Mesenteric fat pad (tissue), 1 donor: Measurements from ENCODE around the gene TAL1. TPM values are rescaled to one million over a fixed set of nuclear protein-coding genes. Genes with fewer than 3 reads are reported as not detected.
A peak's percentile ranks its signal among the peaks of the same experiment; 100 is the strongest.
"Not testable (repeated sequence)": the region's sequence is repeated elsewhere in the genome, so short reads cannot be mapped to it uniquely, and the experiment has no call there.

ENCODE experiments used
- DNase-seq: peaks from one replicate; pipeline ENCODE4 v3.0.0-alpha.2; 2020; ENCODE audit warnings: low spot score
- total RNA-seq: library from RNA; stranded (reverse); fragmentation: NEBNext Ultra II Directional; extraction: Animal tissue kit (Norgen Biotek cat#: 25700); gene quantifications from one replicate; pipeline ENCODE4 v1.2.1, GENCODE V29; 2021
- donor health status: DM: yes; HTN: yes; CAD: no.

Gene TAL1
- total RNA-seq, 1 donor from 2014 or later: 11.0 TPM

DNA sequence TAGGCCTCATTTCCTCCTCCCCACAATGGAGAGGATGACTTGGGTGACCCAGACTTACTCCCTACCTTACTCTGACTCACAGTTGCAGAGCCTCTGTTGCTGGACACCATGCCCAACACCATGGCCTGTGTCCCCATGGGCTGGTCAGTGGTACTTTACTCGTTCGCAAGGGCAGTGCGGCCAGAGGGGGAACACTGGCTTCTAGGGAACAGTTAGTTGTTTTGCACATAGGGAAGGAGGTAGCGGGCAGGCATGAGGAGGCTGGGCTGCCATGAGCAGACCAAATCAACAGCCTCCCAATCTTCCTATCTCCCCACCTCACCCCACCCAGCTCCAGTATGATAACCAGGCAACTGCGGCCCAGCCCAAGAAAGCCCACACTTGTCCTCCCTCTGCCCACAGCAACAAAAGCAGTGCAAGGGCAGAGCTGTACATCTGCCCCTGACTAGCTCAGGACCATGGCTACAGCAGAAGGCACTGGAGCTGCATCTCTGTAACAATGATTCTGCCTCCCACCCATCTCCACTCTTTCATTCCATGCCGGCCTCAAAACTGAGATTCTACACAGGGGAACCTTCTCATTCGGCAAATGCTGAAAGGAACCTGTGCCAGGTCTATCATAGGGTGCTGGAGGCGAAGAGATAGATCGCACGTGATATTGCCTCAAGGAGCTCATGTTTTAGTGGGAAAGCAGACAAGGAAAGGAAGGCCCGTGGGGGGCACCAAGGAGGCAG is 18.6 kb downstream of the TAL1 start:
- no peak for DNase-seq

DNA sequence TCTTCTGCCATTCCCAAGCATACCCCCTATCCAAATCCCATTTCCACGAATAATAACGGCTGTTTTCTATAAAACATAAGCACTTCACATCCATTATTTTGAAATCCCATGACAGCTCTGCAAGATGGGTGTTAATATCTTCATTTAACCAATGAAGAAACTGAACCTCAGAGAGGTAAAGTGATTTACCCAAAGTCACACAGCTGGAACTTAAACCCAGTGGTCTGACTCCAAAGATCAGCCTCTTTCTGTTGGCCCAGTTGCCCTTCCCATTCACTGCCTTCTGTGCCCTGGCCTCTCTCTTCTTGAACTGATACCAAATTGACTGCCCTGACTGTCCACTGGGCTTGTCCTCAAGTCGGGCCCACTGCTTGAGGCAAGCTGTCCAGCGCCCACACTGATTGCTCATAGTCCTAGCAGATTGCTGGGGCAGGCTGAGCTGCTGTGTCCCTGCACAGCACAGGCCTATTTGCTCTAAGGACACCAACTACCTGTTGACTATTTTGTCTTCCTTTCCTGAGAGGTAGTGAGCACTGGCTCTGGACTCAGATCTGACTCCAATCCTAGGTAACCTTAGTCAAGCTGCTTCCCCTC is 19.3 kb downstream of the TAL1 start:
- no peak for DNase-seq

DNA sequence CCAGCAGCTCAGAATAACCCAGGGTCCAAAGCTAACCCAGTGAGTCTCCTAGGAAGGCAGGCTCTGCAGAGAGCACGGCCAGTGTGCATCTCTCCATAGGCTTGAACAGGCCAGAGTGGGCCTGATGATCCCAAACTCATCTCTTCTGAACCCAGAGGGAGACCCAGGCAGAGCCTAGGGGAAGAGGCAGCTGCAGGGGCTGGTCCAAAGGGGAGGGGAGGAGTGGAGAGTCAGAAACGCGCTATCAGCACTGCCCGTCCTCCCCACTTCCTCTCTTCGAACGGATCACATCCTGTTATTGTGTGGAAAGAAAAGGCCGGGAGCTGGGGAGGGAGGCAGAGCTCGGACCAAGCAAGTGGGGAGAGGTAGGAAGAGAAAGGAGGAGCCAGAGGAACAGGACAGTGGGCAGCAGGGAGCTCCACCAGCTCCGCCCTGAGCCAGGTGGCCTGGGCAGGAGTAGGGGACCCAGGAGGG is 20.2 kb downstream of the TAL1 start:
- DNase-seq: no peak

DNA sequence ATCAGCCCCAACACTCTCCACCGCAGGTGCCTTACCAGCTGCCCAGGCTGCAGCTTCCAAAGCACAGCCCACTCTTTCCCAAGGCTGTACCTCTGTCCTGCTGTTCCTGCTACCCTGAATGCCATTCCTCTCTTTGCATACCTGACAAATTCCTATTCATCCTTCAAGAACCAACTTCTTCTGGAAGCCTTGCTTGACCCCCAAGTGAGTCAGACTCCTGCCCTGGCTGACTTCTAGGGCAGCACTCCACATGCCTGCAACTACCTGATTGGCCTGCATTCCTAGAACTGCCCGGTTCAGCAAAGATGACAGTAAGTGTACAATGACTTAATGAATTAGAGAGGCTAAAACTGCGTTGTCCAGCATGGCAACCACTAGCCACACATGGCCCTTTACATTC is 21.4 kb downstream of the TAL1 start:
- DNase-seq: no peak

DNA sequence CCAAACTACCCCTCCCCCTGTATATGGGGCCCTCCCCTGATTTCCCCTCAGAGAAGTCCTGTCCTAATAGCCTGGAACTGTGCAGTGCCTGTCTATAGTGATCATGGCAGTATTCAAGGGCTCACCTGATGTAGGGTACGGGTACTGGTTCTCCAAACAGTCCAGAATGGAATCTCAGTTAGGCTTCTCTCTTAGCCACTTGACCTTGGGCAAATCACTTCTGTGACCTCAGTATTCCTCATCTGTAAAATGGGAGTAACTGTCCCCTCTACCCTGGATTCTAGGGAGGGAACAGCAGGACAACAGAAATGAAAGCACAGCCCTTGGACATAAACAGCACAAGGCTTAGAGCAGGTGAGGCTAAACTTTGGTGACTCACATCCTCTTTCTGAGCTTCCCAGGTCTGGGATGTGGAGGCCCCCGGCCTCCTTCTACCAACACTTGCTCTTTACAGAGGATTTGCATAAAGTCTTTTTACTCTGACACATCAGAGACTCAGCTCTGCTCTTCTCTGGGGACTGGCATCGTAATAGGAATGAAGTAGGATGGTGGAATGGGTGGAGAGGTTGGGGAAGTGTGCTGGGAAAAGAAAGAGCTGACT is 22.2 kb downstream of the TAL1 start:
- no peak for DNase-seq

DNA sequence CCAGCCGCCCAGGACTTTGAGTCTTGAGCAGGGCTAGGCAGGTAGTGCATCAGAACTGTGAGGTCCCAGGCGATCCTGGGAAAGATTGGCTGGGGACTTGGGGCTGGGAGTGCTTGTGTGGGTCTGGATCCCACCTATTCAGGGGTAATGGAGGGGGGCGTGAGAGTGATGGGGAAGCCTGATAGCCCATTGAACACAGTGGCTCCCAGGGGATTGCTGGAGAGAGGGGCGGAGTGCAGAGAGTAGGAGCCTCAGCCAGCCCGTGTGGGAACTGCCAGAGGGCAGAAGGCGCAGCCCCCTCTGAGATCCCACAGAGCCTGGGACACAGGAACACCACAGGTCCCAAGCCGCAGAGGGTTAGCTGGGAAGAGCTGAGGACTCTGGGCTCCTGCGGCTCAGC is 22.9 kb downstream of the TAL1 start:
- DNase-seq: no peak

DNA sequence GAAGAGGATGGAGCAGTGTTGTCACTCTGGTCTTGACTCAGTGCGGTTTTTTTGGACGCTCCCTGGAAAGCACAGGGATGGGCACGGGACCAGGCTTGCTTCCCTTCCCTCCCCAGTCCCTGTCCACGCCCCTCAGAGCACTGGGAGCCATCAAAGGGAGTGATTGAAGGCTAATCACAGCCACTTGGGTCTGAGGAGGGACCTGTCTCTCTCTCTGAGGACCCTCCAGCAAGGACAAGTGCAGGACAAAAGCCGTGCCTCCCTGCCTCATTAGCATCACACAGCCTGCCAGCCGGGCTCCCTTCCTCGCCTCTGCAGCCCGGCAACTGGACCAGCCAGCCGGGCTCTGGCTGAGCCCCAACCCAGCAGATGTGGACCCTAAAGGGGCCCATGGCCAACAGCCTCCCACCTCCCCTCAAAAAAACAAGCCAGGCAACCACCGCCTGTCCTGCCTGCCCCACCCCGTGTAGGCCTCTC is 23.6 kb downstream of the TAL1 start:
- DNase-seq: no peak

DNA sequence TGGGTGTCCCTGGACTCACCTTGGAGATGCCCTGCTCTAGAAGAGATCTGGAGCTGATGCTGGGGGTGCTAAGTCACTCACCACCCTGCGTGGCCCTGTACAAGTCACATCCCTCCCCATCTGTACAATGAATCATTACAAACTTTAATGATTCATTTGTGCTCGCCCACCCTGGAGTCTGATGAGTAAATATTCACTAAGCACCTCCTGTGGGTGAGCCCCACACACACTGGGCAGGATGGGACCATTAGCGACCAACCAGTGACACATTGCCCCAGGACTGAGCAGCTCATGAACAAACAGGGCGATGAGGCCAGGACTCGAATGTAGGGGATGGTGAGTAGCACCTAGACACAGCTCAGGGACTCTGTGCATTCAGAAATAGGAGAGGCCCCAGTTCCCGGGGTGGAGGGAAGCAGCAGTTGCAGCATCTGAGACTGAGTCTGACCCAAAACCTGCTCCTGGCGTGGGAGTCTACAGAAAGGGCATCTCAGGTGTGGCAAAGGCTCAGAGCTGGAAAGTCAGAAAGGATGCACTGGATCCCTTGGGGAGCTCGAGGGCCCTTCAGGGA is 24.1 kb downstream of the TAL1 start:
- no peak for DNase-seq

DNA sequence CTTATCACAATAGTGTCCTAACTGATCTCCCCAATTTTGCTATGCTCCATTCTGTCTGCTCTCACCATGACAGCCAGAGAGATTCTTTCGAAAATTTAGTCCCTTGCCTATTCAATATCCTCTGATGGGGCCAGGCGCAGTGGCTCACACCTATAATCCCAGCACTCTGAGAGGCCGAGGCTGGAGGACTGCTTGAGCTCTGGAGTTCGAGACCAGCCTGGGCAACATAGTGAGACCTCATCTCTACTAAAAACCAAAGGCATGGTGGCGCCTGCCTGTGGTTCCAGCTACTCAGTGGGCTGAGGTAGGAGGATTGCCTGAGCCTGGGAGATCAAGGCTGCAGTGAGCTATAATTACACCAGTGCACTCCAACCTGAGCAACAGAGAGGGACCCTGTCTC is 26.1 kb downstream of the TAL1 start:
- no peak for DNase-seq

DNA sequence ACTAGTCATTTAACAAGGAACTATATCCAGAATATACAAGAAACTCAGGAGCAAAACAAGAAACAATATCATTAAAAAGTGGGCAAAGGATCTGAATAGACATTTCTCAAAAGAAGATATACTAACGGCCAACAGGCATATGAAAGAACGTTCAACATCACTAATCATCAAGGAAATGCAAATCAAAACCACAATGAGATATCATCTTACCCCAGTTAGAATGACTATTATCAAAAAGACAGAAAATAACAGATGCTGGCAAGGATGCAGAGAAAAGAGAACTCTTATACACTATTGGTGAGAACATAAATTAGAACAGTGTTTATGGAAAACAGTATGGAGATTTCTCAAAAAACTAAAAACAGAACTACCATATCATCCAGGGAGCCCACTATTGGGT is 28.5 kb downstream of the TAL1 start:
- DNase-seq: not testable (repeated sequence)

DNA sequence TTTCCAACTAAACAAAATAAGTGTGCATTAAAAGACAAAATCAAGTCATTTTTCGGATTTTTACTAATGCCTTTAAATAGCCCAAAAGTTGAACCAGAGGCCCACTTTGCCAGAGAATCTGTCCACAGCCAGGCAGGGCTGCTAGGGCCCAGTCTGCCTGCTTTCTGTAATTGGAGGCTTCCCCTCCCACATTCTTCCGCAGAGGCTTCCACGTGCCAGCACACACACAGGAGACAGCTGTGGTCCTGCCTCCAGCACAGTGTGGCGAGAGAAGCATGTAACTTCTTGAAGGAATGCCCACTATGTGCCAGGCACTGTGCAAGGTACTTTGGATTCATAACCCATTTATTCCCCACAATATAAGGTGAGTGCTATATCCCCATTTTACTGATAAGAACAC is 30.8 kb downstream of the TAL1 start:
- no peak for DNase-seq

DNA sequence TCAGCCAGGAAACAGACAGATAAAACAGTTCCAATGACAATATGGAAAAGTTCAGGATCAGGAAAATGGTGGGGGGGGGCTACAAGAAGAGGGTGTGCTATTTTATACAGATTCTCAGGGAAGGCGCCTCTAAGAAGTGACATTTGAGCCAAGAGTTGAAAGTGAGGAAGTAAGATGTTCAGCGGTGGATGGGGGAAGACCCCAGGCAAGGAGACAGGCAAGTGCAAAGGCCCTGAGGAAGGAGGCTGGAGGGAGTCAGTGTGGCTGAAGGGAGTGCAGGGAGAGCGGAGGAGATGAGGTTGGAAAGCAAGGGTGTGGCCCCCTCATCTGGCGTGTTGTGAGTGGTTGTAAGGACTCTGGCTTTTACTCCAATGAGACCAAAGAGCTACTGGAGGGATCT is 33.8 kb downstream of the TAL1 start:
- DNase-seq: no peak

DNA sequence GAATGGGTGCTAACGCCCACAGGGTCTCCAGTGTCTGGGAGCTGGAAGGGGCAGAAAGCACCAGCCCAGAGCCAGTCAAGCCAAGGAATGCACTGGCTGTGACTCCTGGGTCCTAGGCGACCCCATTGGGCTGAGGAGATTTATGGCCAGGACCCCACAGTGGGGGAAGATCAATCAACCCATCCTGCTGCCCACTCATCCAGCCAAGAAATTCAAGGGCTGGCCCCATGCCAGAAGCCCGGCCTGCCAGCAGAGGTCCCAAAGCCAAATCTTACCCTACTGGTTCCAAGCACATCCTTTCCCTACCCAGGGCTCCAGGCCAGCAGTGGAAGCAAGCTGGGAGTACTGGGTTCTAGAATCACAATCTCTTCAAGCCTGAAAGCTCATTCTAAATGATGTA is 35.4 kb downstream of the TAL1 start:
- no peak for DNase-seq

DNA sequence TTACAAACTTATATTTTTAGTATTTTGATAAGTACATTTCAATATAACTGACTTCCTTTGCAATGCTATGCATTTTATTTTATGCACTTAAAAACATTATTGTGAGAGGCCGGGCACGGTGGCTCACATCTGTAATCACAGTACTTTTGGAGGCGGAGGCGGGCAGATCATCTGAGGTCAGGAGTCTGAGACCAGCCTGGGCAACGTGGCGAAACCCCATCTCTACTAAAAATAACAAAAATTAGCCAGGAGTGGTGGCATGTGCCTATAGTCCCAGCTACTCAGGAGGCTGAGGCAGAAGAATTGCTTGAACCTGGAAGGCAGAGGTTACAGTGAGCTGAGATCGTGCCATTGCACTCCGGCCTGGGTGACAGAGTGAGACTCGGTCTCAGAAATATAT is 36.0 kb downstream of the TAL1 start:
- not testable (repeated sequence) for DNase-seq

DNA sequence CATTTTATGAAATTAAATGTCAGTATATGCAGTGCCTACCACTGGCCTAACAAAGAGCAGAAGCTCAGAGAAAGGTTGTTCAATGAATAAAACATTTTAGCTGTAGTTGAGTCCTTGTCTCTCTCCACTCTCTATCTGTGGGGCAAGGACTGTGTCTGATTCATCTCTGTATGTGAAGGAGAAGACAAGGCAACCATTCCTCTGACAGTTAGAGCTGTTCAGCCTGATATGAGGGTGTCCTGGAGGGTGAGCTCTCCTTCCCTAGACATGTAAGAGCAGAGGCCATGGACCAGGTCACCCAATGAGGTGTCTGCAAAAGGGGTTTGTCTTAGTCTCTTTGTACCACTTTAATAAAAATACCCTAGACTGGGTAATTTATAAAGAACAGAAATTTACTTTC is 37.7 kb downstream of the TAL1 start:
- DNase-seq: peak; percentile 4

DNA sequence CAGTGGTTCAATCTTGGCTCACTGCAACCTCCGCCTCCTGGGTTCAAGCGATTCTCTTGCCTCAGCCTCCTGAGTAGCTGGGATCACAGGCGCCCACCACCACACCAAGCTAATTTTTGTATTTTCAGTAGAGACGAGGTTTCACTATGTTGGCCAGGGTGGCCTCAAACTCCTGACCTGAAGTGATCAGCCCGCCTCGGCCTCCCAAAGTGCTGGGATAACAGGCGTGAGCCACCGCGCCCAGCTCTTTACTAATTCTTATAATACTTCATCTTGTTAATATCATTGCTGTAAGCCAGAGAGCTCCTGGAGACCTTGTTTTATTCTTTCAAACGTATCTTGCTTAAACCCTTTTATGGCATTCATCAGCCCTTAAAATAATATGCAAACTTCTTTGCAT is 38.5 kb downstream of the TAL1 start:
- not testable (repeated sequence) for DNase-seq

DNA sequence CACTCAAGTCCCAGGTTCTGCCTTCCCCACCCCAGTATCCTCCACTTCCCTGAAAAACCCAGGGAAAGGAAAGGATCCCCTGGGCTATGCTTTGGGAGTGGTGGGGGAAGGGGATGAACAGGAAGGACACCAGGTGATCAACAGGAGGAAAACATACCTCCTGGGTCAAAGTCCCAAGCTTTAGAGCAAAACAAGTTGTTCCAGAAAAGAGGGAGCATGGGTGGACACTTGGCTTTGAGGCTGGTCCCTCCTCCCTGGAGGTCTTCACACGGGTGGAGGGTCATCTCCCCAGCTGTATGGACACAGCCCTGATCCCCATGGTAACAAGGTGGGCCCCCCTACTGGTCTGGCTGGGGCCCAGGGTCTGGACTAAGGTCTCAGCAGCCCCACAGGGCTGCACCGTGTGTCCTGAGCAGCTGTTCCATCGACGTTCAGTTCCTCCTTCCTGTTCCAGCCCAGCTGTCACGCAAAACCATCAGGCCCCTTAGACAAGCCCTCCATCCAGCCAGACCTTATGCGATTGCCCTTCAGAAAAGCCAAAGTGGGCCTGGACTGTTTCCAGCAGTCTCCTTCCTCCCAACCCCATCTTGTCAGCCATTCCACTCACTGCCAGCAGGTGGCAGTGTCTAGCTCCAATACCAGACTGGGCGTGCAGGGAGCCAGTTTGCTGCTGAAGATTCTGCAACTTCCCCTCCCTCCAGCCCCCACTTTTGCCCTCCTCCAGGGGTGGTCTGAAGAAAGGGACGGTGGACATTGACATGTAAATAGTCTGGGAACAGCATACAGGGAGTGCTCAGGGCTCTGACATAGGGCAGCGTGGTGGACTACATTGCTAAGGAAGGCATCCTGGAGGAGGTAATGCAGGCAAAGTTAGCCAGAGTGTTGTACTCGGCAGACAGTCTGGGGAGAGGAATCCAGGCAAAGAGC is 39.3 kb downstream of the TAL1 start:
- DNase-seq: peak; percentile 90

DNA sequence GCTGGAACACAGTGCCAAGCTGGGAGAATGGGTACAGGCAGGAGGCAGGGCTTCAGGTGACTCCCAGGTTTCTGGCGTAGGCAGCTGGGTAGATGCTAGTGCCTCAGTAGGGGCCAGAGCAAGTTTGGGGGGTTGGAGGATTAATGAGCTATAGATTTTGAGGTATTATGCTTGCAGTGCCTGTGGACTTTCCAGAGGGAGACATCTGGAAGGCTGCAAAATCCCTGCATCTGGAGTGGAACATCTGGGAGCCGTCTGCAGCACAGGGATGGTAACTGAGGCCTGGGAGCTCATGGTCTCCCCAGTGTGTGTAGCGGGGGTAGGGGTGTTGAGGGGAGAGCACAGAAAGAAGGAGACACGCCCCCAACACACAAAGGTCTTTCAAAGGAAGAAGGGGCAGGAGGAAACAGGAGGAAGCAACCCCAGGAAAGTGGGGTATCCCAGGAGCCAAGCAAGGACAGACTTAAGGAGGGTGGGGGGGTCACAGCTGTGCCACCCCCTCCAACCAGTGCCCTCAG is 40.0 kb downstream of the TAL1 start:
- DNase-seq: peak; percentile 71

DNA sequence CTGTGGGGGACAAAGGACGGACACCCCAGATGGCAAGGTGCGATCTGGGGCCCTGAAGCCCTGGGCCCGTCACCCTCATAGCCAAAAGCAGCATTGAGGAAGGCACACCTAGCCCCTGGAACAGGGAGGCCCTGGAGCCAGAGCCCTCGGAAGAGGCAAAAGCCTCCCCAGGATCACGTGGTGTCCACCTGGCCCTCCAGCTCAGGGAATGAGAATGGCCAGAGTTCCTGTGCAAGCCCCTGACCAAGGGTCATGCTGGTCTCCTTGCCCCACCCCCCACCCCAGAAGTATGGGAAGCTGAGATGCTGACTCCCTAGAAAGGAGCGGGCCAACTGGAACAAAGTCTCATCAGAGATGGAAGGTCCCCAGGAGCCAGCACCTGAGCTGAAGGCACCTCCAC is 41.2 kb downstream of the TAL1 start:
- no peak for DNase-seq

DNA sequence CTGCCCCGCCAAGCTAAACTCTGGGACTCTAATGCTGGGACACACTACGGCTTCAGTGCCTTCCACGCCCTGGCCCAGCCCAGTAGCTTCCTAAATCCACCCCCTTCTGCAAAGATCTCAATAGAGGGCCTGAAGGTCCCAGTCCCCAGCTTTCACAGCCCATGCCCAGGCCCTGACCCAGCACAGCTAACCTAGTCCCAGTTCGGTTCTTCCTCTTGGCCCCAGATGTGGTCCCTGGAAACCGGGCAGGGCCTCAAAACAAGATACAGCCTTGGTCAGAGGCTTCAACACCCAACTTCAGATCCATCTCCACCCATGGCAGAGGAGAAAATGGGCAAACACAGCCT is 41.5 kb downstream of the TAL1 start:
- no peak for DNase-seq
